ENCODE results near the gene WNT8B.

The WNT8B gene

DNA sequence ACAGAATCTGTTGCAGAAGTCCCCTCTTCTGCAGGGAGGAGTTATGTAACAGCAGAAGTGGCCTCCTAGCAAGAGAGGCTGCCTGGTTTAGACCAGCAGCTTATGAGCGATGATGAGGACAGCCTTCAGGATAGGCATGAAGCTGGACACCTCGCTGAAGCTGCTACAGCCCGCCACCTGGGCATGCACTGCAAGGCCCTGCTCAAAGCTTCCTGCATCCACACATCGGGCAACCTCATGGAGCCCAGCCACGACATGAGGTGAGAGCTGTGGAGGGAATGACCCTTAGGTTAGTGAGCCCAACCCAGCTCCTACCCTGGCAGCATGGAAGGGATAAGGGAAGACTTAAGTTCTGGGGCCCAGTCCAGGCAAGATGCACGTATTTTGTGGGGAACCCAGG is 24.7 kb downstream of the WNT8B start:
- Histone ChIP-seq H3K4me2 (ENCODE audit: low read length) (no peak overlapping the region), H3K27me3 (ENCODE audit: insufficient read depth, low read length) (no peaks in the 10 kb centered on the region)

DNA sequence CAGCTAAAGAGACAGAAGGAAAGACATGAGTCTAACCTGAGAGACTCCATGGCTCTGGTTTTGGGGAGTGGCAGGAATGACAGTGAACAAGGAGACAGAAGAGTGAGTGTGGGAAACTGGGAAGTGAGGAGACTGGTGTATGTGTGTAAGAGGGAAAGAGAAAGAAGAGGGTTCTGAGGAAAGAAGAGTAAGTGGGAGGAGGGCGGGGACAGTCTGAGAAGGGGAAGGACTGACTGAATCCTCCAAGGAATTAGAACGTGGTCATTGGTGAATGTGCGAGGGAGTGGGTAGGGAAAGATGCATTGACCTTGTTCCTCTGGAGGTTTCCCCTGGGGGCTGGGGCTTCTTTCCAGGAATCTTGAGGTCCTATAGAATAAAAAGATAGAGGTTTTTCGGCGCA is 26.6 kb downstream of the WNT8B start:
- H3K27me3 ChIP-seq (ENCODE audit: insufficient read depth, low read length) = no peaks in the 10 kb centered on the region
- no peak overlapping the region for H3K4me2 ChIP-seq (ENCODE audit: low read length)
- no peaks in the 10 kb centered on the region for H3K79me2 ChIP-seq (ENCODE audit: insufficient read depth, low read length)
- no peaks in the 10 kb centered on the region for H3K9me3 ChIP-seq (ENCODE audit: low read length)
- no peak overlapping the region for H3K4me3 ChIP-seq (ENCODE audit: low read depth, low read length, poor library complexity, severe bottlenecking)
- H3K4me1 ChIP-seq (ENCODE audit: insufficient read depth, low read length, severe bottlenecking) = no peaks in the 10 kb centered on the region
- H4K20me1 ChIP-seq (ENCODE audit: insufficient read depth, low read length) = no peaks in the 10 kb centered on the region
- no peaks in the 10 kb centered on the region for H3F3A ChIP-seq (ENCODE audit: insufficient read depth, low read length)
- no peak overlapping the region for H3K27ac ChIP-seq (ENCODE audit: low read depth, low read length, poor library complexity, severe bottlenecking)
- H2AFZ ChIP-seq (ENCODE audit: low read length) = no peak overlapping the region
- H3K36me3 ChIP-seq (ENCODE audit: insufficient read depth, low read length) = 0 out of 2 replicates have a peak, but pooled peaks cover 3% of the 10 kb centered on the region
- H3K9ac ChIP-seq (ENCODE audit: low read length) = no peak overlapping the region
- TF ChIP-seq EZH2 (IDR thresholded peaks at IDR 0.05; ENCODE audit: borderline replicate concordance, low read length) = no peak
- TF ChIP-seq, protein P1, sequence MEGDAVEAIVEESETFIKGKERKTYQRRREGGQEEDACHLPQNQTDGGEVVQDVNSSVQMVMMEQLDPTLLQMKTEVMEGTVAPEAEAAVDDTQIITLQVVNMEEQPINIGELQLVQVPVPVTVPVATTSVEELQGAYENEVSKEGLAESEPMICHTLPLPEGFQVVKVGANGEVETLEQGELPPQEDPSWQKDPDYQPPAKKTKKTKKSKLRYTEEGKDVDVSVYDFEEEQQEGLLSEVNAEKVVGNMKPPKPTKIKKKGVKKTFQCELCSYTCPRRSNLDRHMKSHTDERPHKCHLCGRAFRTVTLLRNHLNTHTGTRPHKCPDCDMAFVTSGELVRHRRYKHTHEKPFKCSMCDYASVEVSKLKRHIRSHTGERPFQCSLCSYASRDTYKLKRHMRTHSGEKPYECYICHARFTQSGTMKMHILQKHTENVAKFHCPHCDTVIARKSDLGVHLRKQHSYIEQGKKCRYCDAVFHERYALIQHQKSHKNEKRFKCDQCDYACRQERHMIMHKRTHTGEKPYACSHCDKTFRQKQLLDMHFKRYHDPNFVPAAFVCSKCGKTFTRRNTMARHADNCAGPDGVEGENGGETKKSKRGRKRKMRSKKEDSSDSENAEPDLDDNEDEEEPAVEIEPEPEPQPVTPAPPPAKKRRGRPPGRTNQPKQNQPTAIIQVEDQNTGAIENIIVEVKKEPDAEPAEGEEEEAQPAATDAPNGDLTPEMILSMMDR (IDR thresholded peaks at IDR 0.05; ENCODE audit: low read length) = no peak
- no peaks in the 10 kb centered on the region for H3K9me2 ChIP-seq (ENCODE audit: low read depth, low read length)

More for the DNA sequence above, 24.7 kb downstream of the WNT8B start:
- no peaks in the 10 kb centered on the region for H3K9me3 ChIP-seq (ENCODE audit: low read length)
- no peak overlapping the region for H3K27ac ChIP-seq (ENCODE audit: low read depth, low read length, poor library complexity, severe bottlenecking)
- H3K4me3 ChIP-seq (ENCODE audit: low read depth, low read length, poor library complexity, severe bottlenecking) = no peak overlapping the region
- H3F3A ChIP-seq (ENCODE audit: insufficient read depth, low read length) = no peaks in the 10 kb centered on the region
- TF ChIP-seq EZH2 (IDR thresholded peaks at IDR 0.05; ENCODE audit: borderline replicate concordance, low read length) = no peak
- TF ChIP-seq, protein P1 (IDR thresholded peaks at IDR 0.05; ENCODE audit: low read length) = no peak
- H3K9me2 ChIP-seq (ENCODE audit: low read depth, low read length) = no peaks in the 10 kb centered on the region
- H3K4me1 ChIP-seq (ENCODE audit: insufficient read depth, low read length, severe bottlenecking) = peaks cover 3% of the 10 kb centered on the region
- H2AFZ ChIP-seq (ENCODE audit: low read length) = no peak overlapping the region
- H4K20me1 ChIP-seq (ENCODE audit: insufficient read depth, low read length) = no peaks in the 10 kb centered on the region
- no peaks in the 10 kb centered on the region for H3K79me2 ChIP-seq (ENCODE audit: insufficient read depth, low read length)
- 0 out of 2 replicates have a peak, but pooled peaks cover 3% of the 10 kb centered on the region for H3K36me3 ChIP-seq (ENCODE audit: insufficient read depth, low read length)
- no peak overlapping the region for H3K9ac ChIP-seq (ENCODE audit: low read length)

DNA sequence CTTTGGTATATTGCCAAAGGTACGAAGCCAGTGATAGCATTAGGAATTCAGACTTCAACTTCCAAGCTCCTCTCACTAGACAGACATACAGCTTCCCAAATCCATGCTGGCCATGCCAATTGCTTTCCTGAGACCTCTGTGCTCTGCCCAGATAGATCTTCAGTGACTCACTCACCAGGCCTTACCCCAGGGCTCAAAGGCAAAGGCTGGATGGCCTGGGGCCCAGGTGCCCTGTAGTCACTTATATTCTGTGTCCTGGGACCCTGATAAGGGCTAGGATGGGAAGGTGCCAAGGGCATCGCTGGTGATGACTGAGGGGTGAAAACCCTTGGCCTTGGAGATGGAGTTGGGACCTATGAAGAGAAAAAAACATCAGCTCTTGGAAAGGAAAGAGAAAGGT is 27.7 kb downstream of the WNT8B start:
- Histone ChIP-seq H3K27ac (ENCODE audit: low read depth, low read length, poor library complexity, severe bottlenecking) (no peak overlapping the region), H4K20me1 (ENCODE audit: insufficient read depth, low read length) (no peaks in the 10 kb centered on the region), H3K27me3 (ENCODE audit: insufficient read depth, low read length) (no peaks in the 10 kb centered on the region), H2AFZ (ENCODE audit: low read length) (no peak overlapping the region), H3K36me3 (ENCODE audit: insufficient read depth, low read length) (0 out of 2 replicates have a peak, but pooled peaks cover 3% of the 10 kb centered on the region), H3K9ac (ENCODE audit: low read length) (no peak overlapping the region), H3K9me3 (ENCODE audit: low read length) (no peaks in the 10 kb centered on the region), H3K4me3 (ENCODE audit: low read depth, low read length, poor library complexity, severe bottlenecking) (no peak overlapping the region), H3K4me2 (ENCODE audit: low read length) (no peak overlapping the region), H3K4me1 (ENCODE audit: insufficient read depth, low read length, severe bottlenecking) (no peaks in the 10 kb centered on the region), H3F3A (ENCODE audit: insufficient read depth, low read length) (no peaks in the 10 kb centered on the region), H3K9me2 (ENCODE audit: low read depth, low read length) (no peaks in the 10 kb centered on the region), H3K79me2 (ENCODE audit: insufficient read depth, low read length) (no peaks in the 10 kb centered on the region)
- no peak for TF ChIP-seq EZH2 (IDR thresholded peaks at IDR 0.05; ENCODE audit: borderline replicate concordance, low read length)
- TF ChIP-seq, protein P1 (IDR thresholded peaks at IDR 0.05; ENCODE audit: low read length) = no peak
